ENCODE results near the gene SLC29A3. TPM values are rescaled to one million over a fixed set of nuclear protein-coding genes. Genes with fewer than 3 reads are reported as not detected.

The SLC29A3 gene
- total RNA-seq, 1 donor from 2014 or later: 5.3 TPM

DNA sequence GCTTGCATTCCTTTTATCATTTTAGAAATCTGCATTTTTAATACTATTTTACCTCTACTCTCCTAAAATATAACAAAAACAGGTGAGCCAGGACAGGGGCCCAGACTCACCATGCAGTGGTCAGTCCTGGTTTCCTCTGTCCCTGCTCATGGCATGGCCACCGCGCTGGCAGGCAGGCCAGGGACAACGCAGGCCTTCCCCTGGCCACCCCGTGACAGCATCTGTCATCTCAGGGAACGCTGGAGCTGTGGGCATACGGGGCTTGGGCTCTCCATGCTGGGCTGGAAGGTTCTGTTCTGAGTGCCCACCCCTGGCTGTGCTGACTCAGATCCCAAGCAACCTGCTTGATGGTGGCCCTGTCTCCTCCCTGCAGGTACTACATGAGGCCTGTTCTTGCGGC is 42.5 kb downstream of the SLC29A3 start:
- no peaks in the 10 kb centered on the region for H3K27me3 Mint-ChIP-seq (ENCODE audit: low read depth)
- no peak for DNase-seq (ENCODE audit: low read depth, low spot score)
- no peaks in the 10 kb centered on the region for H3K4me1 Mint-ChIP-seq
- TF ChIP-seq, protein P1, sequence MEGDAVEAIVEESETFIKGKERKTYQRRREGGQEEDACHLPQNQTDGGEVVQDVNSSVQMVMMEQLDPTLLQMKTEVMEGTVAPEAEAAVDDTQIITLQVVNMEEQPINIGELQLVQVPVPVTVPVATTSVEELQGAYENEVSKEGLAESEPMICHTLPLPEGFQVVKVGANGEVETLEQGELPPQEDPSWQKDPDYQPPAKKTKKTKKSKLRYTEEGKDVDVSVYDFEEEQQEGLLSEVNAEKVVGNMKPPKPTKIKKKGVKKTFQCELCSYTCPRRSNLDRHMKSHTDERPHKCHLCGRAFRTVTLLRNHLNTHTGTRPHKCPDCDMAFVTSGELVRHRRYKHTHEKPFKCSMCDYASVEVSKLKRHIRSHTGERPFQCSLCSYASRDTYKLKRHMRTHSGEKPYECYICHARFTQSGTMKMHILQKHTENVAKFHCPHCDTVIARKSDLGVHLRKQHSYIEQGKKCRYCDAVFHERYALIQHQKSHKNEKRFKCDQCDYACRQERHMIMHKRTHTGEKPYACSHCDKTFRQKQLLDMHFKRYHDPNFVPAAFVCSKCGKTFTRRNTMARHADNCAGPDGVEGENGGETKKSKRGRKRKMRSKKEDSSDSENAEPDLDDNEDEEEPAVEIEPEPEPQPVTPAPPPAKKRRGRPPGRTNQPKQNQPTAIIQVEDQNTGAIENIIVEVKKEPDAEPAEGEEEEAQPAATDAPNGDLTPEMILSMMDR (conservative IDR thresholded peaks at IDR 0.05): no peak
- no peaks in the 10 kb centered on the region for H3K9me3 Mint-ChIP-seq
- no peak overlapping the region for H3K4me3 Mint-ChIP-seq
- no peaks in the 10 kb centered on the region for H3K36me3 Mint-ChIP-seq (ENCODE audit: low read depth)
- no peak overlapping the region for H3K27ac Mint-ChIP-seq (ENCODE audit: unreplicated experiment)

DNA sequence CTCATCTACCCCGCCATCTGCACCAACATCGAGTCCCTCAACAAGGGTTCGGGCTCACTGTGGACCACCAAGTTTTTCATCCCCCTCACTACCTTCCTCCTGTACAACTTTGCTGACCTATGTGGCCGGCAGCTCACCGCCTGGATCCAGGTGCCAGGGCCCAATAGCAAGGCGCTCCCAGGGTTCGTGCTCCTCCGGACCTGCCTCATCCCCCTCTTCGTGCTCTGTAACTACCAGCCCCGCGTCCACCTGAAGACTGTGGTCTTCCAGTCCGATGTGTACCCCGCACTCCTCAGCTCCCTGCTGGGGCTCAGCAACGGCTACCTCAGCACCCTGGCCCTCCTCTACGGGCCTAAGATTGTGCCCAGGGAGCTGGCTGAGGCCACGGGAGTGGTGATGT is 43.1 kb downstream of the SLC29A3 start:
- DNase-seq (ENCODE audit: low read depth, low spot score): no peak
- H3K27ac Mint-ChIP-seq (ENCODE audit: unreplicated experiment): peak overlapping the region; percentile 81
- H3K36me3 Mint-ChIP-seq (ENCODE audit: low read depth): no peaks in the 10 kb centered on the region
- no peaks in the 10 kb centered on the region for H3K27me3 Mint-ChIP-seq (ENCODE audit: low read depth)
- no peaks in the 10 kb centered on the region for H3K4me1 Mint-ChIP-seq
- no peaks in the 10 kb centered on the region for H3K9me3 Mint-ChIP-seq
- TF ChIP-seq, protein P1 (conservative IDR thresholded peaks at IDR 0.05): no peak
- H3K4me3 Mint-ChIP-seq: no peak overlapping the region

DNA sequence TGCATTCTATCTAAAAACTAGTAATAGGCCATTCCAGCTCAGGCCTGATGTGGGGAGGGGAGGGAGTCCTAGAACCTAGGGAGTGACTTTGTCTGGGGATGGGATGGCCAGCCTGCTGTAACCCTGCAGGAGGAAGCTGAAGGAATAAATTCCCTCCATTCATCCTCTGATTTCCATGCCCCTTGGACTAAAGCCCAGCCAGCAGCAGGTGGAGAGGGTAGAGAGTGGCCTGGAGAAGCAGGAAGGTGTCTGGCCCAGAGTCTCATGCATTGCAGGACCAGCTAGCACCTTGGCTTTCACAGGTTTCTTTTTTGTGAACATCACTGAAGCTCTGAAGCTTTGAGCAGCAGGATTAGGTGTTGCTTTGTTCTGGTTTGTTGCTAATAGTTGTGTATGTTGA is 44.9 kb downstream of the SLC29A3 start:
- Mint-ChIP-seq H3K4me1 (no peaks in the 10 kb centered on the region), H3K9me3 (no peaks in the 10 kb centered on the region), H3K36me3 (ENCODE audit: low read depth) (no peaks in the 10 kb centered on the region), H3K27ac (ENCODE audit: unreplicated experiment) (no peak overlapping the region), H3K4me3 (no peak overlapping the region), H3K27me3 (ENCODE audit: low read depth) (no peaks in the 10 kb centered on the region)
- TF ChIP-seq, protein P1 (conservative IDR thresholded peaks at IDR 0.05): no peak
- DNase-seq (ENCODE audit: low read depth, low spot score): no peak

DNA sequence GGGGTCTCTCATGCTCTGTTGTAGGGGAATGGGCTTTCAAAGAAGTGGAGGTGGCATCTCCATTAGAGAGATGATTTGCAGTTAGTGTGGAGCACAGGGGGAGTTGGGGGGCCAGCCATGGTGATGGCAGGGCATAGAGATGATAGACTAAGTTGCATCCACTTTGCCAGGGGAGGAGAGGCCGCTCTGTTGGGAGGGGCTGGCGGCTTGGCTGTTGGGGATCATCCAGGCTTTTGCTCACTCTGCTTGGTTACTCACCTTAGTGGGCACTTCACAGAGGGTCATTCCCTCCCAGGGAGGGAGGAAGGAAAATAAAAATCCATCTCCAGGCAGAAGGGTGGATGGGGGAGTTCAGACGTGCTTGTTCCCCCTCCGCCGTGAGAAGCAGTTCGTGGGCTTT is 46.3 kb downstream of the SLC29A3 start:
- Mint-ChIP-seq H3K36me3 (ENCODE audit: low read depth) (no peaks in the 10 kb centered on the region), H3K27ac (ENCODE audit: unreplicated experiment) (peak overlapping the region; percentile 93), H3K27me3 (ENCODE audit: low read depth) (no peaks in the 10 kb centered on the region), H3K9me3 (no peaks in the 10 kb centered on the region), H3K4me1 (no peaks in the 10 kb centered on the region), H3K4me3 (no peak overlapping the region)
- TF ChIP-seq, protein P1 (conservative IDR thresholded peaks at IDR 0.05): no peak
- no peak for DNase-seq (ENCODE audit: low read depth, low spot score)

DNA sequence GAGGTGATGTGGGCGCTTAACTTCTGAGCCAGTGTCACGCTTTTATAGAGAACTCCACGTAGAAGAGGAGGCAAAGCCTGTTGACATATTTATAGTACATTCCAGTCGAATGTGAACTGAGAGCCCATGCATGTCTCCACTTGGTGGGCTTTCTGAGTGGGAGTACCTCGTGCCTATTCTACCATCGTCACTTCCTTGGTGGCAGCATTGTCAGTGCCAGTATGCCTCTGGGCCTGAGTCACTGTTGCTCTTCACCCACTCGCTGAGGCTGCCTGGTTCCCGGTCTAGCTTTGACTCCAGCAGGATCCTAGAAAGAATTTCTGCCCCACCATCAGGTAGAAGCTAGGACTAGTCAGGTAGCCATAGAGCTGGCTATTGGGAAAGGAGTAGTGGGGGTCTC is 47.6 kb downstream of the SLC29A3 start:
- no peak for DNase-seq (ENCODE audit: low read depth, low spot score)
- no peak overlapping the region for H3K4me3 Mint-ChIP-seq
- H3K4me1 Mint-ChIP-seq: no peaks in the 10 kb centered on the region
- H3K36me3 Mint-ChIP-seq (ENCODE audit: low read depth): no peaks in the 10 kb centered on the region
- peak overlapping the region; percentile 27 for H3K27ac Mint-ChIP-seq (ENCODE audit: unreplicated experiment)
- H3K27me3 Mint-ChIP-seq (ENCODE audit: low read depth): peaks cover 1% of the 10 kb centered on the region
- TF ChIP-seq, protein P1 (conservative IDR thresholded peaks at IDR 0.05): no peak
- no peaks in the 10 kb centered on the region for H3K9me3 Mint-ChIP-seq

DNA sequence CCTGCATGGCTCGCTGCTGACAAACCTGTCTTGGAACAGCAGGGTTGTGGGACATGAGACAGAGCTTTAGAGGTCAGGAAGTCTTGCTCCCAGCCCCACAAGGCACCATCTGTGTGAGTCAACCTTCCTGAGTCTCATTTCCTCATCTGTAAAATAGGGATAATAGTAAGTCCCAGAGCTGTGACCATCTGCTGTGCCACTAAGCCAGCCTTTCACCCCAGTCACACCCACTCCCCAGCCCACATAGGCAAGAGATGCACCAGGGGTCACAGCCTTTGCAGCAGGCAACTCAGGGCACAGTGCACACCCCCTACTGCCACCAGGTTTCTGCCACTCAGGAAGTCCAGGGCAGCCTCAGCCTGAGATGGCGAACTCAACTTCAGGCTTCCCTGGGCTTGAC is 48.2 kb downstream of the SLC29A3 start:
- Mint-ChIP-seq H3K4me1 (no peaks in the 10 kb centered on the region), H3K27me3 (ENCODE audit: low read depth) (peaks cover 5% of the 10 kb centered on the region), H3K9me3 (no peaks in the 10 kb centered on the region), H3K27ac (ENCODE audit: unreplicated experiment) (peak overlapping the region; percentile 27), H3K4me3 (no peak overlapping the region), H3K36me3 (ENCODE audit: low read depth) (no peaks in the 10 kb centered on the region)
- TF ChIP-seq, protein P1 (conservative IDR thresholded peaks at IDR 0.05): no peak
- no peak for DNase-seq (ENCODE audit: low read depth, low spot score)

Data from neural crest cell (in vitro differentiated cells).